WTC11 (cell line): ENCODE results near the gene CHST11. TPM values are rescaled to one million over a fixed set of nuclear protein-coding genes. Genes with fewer than 3 reads are reported as not detected.
"Not testable (repeated sequence)": the region's sequence is repeated elsewhere in the genome, so short reads cannot be mapped to it uniquely, and the experiment has no call there.

Source experiments
- ATAC-seq: fragments of 200-7000 bp; cut with Tn5 transposase; 2 replicates; pipeline ENCODE4 v1.10.0; 2021; ENCODE audit warnings: mild to moderate bottlenecking, moderate library complexity
- CTCF ChIA-PET: fragments of 300-600 bp; sonication (Branson Sonifier 250); formaldehyde crosslinking; loops from one replicate; lab custom pipeline; 2021; ENCODE audit warnings: antibody characterized with exemption; lab: Charles Lee
- POLR2A ChIA-PET: fragments of 350-600 bp; sonication (Branson Sonifier 250); formaldehyde crosslinking; loops from one replicate; lab custom pipeline; 2021; ENCODE audit warnings: antibody characterized with exemption; lab: Charles Lee
- DNase-seq: peaks from one replicate; pipeline ENCODE4 v3.0.0; 2021; ENCODE audit warnings: low spot score
- H3K27ac Mint-ChIP-seq: 2 replicates; pipeline ENCODE4 v1.8.0; 2021; ENCODE audit warnings: mixed read lengths
- H3K27me3 Mint-ChIP-seq: 2 replicates; pipeline ENCODE4 v1.8.0; 2021; ENCODE audit warnings: low read depth, mild to moderate bottlenecking, moderate library complexity, mixed read lengths
- H3K36me3 Mint-ChIP-seq: 2 replicates; pipeline ENCODE4 v1.8.0; 2021; ENCODE audit warnings: mixed read lengths
- H3K4me1 Mint-ChIP-seq: 2 replicates; pipeline ENCODE4 v1.8.0; 2022; ENCODE audit warnings: mixed read lengths
- H3K4me3 Mint-ChIP-seq: 2 replicates; pipeline ENCODE4 v1.8.0; 2021; ENCODE audit warnings: mild to moderate bottlenecking, moderate library complexity, mixed read lengths
- H3K9me3 Mint-ChIP-seq: 2 replicates; pipeline ENCODE4 v1.8.0; 2021; ENCODE audit warnings: mixed read lengths
- ATF1 ChIP-seq: sonication (generic); formaldehyde crosslinking; IDR thresholded peaks from 2 replicates; pipeline ENCODE4 v1.8.1; 2023; ENCODE audit warnings: mild to moderate bottlenecking, moderate library complexity, missing genetic modification reagents
- CBFB ChIP-seq: sonication (generic); formaldehyde crosslinking; IDR thresholded peaks from 2 replicates; pipeline ENCODE4 v1.8.1; 2022; ENCODE audit warnings: mild to moderate bottlenecking, low read depth, missing genetic modification reagents
- CREB1 ChIP-seq: sonication (generic); formaldehyde crosslinking; IDR thresholded peaks from 2 replicates; pipeline ENCODE4 v1.8.0; 2023; ENCODE audit warnings: mild to moderate bottlenecking, missing genetic modification reagents
- ELF4 ChIP-seq: sonication (generic); formaldehyde crosslinking; IDR thresholded peaks from 2 replicates; pipeline ENCODE4 v1.8.1; 2022; ENCODE audit warnings: low read depth, mild to moderate bottlenecking, moderate library complexity, missing genetic modification reagents
- ETV6 ChIP-seq: sonication (generic); formaldehyde crosslinking; IDR thresholded peaks from 2 replicates; pipeline ENCODE4 v1.8.1; 2022; ENCODE audit warnings: mild to moderate bottlenecking, missing genetic modification reagents
- GABPB1 ChIP-seq: sonication (generic); formaldehyde crosslinking; IDR thresholded peaks from 2 replicates; pipeline ENCODE4 v1.8.1; 2023; ENCODE audit warnings: mild to moderate bottlenecking, missing genetic modification reagents
- HMGA2 ChIP-seq: fragments of 250-450 bp; sonication (Bioruptor Pico); IDR thresholded peaks from 2 replicates; pipeline ENCODE4 v1.4.0; 2021; ENCODE audit warnings: mild to moderate bottlenecking, moderate library complexity
- NFATC4 ChIP-seq: fragments of 250-450 bp; sonication (Bioruptor Pico); IDR thresholded peaks from 2 replicates; pipeline ENCODE4 v1.9.0; 2021; ENCODE audit warnings: mild to moderate bottlenecking
- PRRX2 ChIP-seq: fragments of 250-450 bp; sonication (Bioruptor Pico); IDR thresholded peaks from 2 replicates; pipeline ENCODE4 v1.8.0; 2021; ENCODE audit warnings: mild to moderate bottlenecking
- RELA ChIP-seq: sonication (generic); formaldehyde crosslinking; IDR thresholded peaks from 2 replicates; pipeline ENCODE4 v1.8.1; 2022; ENCODE audit warnings: missing genetic modification reagents, mild to moderate bottlenecking, borderline replicate concordance
- RORB ChIP-seq: fragments of 250-450 bp; sonication (Bioruptor Pico); IDR thresholded peaks from 2 replicates; pipeline ENCODE4 v1.9.0; 2021; ENCODE audit warnings: mild to moderate bottlenecking
- SMAD3 ChIP-seq: sonication (generic); formaldehyde crosslinking; IDR thresholded peaks from 2 replicates; pipeline ENCODE4 v1.8.0; 2022; ENCODE audit warnings: missing genetic modification reagents, mild to moderate bottlenecking, borderline replicate concordance
- SP1 ChIP-seq: sonication (generic); formaldehyde crosslinking; conservative IDR thresholded peaks from 2 replicates; pipeline ENCODE4 v1.8.1; 2022; ENCODE audit warnings: missing genetic modification reagents
- TCF7 ChIP-seq: sonication (generic); formaldehyde crosslinking; IDR thresholded peaks from 2 replicates; pipeline ENCODE4 v1.8.0; 2022; ENCODE audit warnings: mild to moderate bottlenecking, low read depth, missing genetic modification reagents, moderate library complexity
- TEAD1 ChIP-seq: sonication (generic); formaldehyde crosslinking; IDR thresholded peaks from 2 replicates; pipeline ENCODE4 v1.8.0; 2022; ENCODE audit warnings: mild to moderate bottlenecking, missing genetic modification reagents
- TEAD4 ChIP-seq: sonication (generic); formaldehyde crosslinking; IDR thresholded peaks from 2 replicates; pipeline ENCODE4 v1.8.0; 2022; ENCODE audit warnings: mild to moderate bottlenecking, missing genetic modification reagents
- TP53 ChIP-seq: sonication (generic); formaldehyde crosslinking; IDR thresholded peaks from 2 replicates; pipeline ENCODE4 v1.8.1; 2023; ENCODE audit warnings: mild to moderate bottlenecking, missing genetic modification reagents
- ZBTB21 ChIP-seq: sonication (generic); formaldehyde crosslinking; IDR thresholded peaks from 2 replicates; pipeline ENCODE4 v1.8.1; 2023; ENCODE audit warnings: mild to moderate bottlenecking, missing genetic modification reagents, borderline replicate concordance
- ZNF232 ChIP-seq: sonication (generic); formaldehyde crosslinking; IDR thresholded peaks from 2 replicates; pipeline ENCODE4 v1.8.0; 2022; ENCODE audit warnings: mild to moderate bottlenecking, missing genetic modification reagents
- total RNA-seq: library from RNA; stranded (reverse); gene quantifications from 3 replicates; pipeline ENCODE4 v1.2.3, GENCODE V29; 2021
- TF ChIP-seq, protein P1 (sequence below): sonication (generic); formaldehyde crosslinking; IDR thresholded peaks from 2 replicates; pipeline ENCODE4 v1.8.1; 2023; ENCODE audit warnings: mild to moderate bottlenecking, missing genetic modification reagents
- TF ChIP-seq, protein P2 (sequence below): sonication (generic); formaldehyde crosslinking; IDR thresholded peaks from 2 replicates; pipeline ENCODE4 v1.8.0; 2022; ENCODE audit warnings: mild to moderate bottlenecking, missing genetic modification reagents
- TF ChIP-seq, protein P3 (sequence below): fragments of 250-450 bp; sonication (Bioruptor Pico); IDR thresholded peaks from 2 replicates; pipeline ENCODE4 v1.8.0; 2021; ENCODE audit warnings: mild to moderate bottlenecking
- TF ChIP-seq, protein P4 (sequence below): sonication (generic); formaldehyde crosslinking; IDR thresholded peaks from 2 replicates; pipeline ENCODE4 v1.8.0; 2022; ENCODE audit warnings: missing genetic modification reagents
- TF ChIP-seq, protein P5 (sequence below): sonication (generic); formaldehyde crosslinking; IDR thresholded peaks from 2 replicates; pipeline ENCODE4 v1.8.0; 2022; ENCODE audit warnings: mild to moderate bottlenecking, missing genetic modification reagents
- TF ChIP-seq, protein P6 (sequence below): fragments of 250-450 bp; sonication (Bioruptor Pico); IDR thresholded peaks from 2 replicates; pipeline ENCODE4 v1.9.0; 2021; ENCODE audit warnings: mild to moderate bottlenecking
- TF ChIP-seq, protein P7 (sequence below): sonication (generic); formaldehyde crosslinking; IDR thresholded peaks from 2 replicates; pipeline ENCODE4 v1.8.1; 2022; ENCODE audit warnings: missing genetic modification reagents, borderline replicate concordance

CHST11 gene
- total RNA-seq, 1 experiment from 2014 or later = 24.2 TPM

DNA sequence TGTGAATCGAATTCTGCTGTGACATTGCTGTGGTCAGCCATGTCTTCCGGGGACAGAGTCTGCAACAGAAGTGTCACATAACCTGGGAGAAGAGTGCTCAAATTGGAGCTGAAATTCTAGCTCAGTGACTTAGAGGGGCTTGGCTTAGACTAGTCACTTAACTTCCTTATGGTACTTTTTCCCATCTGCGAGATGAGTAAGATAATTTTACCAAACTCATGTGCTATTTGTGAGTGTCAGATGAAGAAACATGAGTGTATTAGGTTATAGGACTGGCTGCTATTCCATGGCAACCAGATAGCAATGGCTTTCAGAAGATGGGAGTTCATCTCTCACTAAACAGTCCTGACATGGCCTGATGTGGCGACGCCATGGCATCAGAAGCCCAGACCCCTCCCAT, 104.1 kb downstream of the CHST11 start (continued):
- TF ChIP-seq RELA = no peak
- TF ChIP-seq ETV6 (CRISPR knock-in tag) = no peak
- TF ChIP-seq PRRX2 = no peak
- TF ChIP-seq TEAD1 (CRISPR knock-in tag) = no peak
- TF ChIP-seq, protein P1, sequence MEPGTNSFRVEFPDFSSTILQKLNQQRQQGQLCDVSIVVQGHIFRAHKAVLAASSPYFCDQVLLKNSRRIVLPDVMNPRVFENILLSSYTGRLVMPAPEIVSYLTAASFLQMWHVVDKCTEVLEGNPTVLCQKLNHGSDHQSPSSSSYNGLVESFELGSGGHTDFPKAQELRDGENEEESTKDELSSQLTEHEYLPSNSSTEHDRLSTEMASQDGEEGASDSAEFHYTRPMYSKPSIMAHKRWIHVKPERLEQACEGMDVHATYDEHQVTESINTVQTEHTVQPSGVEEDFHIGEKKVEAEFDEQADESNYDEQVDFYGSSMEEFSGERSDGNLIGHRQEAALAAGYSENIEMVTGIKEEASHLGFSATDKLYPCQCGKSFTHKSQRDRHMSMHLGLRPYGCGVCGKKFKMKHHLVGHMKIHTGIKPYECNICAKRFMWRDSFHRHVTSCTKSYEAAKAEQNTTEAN (CRISPR knock-in tag) = no peak
- no peak for TF ChIP-seq CBFB
- no peak for TF ChIP-seq CREB1 (CRISPR knock-in tag)
- TF ChIP-seq, protein P2, sequence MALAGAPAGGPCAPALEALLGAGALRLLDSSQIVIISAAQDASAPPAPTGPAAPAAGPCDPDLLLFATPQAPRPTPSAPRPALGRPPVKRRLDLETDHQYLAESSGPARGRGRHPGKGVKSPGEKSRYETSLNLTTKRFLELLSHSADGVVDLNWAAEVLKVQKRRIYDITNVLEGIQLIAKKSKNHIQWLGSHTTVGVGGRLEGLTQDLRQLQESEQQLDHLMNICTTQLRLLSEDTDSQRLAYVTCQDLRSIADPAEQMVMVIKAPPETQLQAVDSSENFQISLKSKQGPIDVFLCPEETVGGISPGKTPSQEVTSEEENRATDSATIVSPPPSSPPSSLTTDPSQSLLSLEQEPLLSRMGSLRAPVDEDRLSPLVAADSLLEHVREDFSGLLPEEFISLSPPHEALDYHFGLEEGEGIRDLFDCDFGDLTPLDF (CRISPR knock-in tag) = no peak

DNA sequence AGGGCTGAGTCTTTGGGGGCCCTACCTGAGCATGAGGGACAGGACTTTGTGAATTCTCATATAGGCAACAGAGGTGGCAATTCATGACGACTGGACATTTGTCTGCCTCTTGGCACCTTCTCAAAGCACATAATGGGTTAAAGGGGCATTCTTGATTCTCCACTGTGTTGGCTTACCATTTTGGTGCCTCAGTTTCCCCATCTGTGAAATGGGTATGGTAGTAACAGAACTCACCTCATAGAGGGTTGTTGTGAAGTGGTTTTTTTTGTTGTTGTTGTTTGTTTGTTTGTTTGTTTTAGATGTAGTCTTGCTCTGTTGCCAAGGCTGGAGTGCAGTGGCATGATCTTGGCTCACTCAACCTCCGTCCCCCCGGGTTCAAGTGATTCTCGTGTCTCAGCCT, 106.0 kb downstream of the CHST11 start:
- H3K27ac Mint-ChIP-seq = no peak overlapping the region
- no peak for ATAC-seq
- H3K27me3 Mint-ChIP-seq = no peaks in the 10 kb centered on the region
- H3K4me3 Mint-ChIP-seq = no peak overlapping the region
- CTCF ChIA-PET = interaction anchor here (2.0 kb wide), 1 partner anchor 181 kb away, joined by 5 read pairs; no protein-coding TSS in a partner anchor
- POLR2A ChIA-PET = no interaction called here
- H3K9me3 Mint-ChIP-seq = peaks cover 15% of the 10 kb centered on the region
- no peak for TF ChIP-seq CBFB
- TF ChIP-seq SMAD3 = no peak
- no peak for TF ChIP-seq ATF1 (CRISPR knock-in tag)
- TF ChIP-seq, protein P3, sequence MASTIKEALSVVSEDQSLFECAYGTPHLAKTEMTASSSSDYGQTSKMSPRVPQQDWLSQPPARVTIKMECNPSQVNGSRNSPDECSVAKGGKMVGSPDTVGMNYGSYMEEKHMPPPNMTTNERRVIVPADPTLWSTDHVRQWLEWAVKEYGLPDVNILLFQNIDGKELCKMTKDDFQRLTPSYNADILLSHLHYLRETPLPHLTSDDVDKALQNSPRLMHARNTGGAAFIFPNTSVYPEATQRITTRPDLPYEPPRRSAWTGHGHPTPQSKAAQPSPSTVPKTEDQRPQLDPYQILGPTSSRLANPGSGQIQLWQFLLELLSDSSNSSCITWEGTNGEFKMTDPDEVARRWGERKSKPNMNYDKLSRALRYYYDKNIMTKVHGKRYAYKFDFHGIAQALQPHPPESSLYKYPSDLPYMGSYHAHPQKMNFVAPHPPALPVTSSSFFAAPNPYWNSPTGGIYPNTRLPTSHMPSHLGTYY = no peak
- TF ChIP-seq, protein P4, sequence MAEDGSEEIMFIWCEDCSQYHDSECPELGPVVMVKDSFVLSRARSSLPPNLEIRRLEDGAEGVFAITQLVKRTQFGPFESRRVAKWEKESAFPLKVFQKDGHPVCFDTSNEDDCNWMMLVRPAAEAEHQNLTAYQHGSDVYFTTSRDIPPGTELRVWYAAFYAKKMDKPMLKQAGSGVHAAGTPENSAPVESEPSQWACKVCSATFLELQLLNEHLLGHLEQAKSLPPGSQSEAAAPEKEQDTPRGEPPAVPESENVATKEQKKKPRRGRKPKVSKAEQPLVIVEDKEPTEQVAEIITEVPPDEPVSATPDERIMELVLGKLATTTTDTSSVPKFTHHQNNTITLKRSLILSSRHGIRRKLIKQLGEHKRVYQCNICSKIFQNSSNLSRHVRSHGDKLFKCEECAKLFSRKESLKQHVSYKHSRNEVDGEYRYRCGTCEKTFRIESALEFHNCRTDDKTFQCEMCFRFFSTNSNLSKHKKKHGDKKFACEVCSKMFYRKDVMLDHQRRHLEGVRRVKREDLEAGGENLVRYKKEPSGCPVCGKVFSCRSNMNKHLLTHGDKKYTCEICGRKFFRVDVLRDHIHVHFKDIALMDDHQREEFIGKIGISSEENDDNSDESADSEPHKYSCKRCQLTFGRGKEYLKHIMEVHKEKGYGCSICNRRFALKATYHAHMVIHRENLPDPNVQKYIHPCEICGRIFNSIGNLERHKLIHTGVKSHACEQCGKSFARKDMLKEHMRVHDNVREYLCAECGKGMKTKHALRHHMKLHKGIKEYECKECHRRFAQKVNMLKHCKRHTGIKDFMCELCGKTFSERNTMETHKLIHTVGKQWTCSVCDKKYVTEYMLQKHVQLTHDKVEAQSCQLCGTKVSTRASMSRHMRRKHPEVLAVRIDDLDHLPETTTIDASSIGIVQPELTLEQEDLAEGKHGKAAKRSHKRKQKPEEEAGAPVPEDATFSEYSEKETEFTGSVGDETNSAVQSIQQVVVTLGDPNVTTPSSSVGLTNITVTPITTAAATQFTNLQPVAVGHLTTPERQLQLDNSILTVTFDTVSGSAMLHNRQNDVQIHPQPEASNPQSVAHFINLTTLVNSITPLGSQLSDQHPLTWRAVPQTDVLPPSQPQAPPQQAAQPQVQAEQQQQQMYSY (CRISPR knock-in tag) = no peak
- TF ChIP-seq, protein P5, sequence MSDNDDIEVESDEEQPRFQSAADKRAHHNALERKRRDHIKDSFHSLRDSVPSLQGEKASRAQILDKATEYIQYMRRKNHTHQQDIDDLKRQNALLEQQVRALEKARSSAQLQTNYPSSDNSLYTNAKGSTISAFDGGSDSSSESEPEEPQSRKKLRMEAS (CRISPR knock-in tag) = no peak
- no peak for TF ChIP-seq NFATC4 (CRISPR knock-in tag)
- TF ChIP-seq ZNF232 (CRISPR knock-in tag) = no peak
- no peak for TF ChIP-seq ELF4 (CRISPR knock-in tag)
- TF ChIP-seq TP53 (CRISPR knock-in tag) = no peak
- no peak for TF ChIP-seq HMGA2 (CRISPR knock-in tag)
- TF ChIP-seq RORB = no peak
- TF ChIP-seq TEAD4 = no peak
- TF ChIP-seq ZBTB21 = no peak
- TF ChIP-seq, protein P6, sequence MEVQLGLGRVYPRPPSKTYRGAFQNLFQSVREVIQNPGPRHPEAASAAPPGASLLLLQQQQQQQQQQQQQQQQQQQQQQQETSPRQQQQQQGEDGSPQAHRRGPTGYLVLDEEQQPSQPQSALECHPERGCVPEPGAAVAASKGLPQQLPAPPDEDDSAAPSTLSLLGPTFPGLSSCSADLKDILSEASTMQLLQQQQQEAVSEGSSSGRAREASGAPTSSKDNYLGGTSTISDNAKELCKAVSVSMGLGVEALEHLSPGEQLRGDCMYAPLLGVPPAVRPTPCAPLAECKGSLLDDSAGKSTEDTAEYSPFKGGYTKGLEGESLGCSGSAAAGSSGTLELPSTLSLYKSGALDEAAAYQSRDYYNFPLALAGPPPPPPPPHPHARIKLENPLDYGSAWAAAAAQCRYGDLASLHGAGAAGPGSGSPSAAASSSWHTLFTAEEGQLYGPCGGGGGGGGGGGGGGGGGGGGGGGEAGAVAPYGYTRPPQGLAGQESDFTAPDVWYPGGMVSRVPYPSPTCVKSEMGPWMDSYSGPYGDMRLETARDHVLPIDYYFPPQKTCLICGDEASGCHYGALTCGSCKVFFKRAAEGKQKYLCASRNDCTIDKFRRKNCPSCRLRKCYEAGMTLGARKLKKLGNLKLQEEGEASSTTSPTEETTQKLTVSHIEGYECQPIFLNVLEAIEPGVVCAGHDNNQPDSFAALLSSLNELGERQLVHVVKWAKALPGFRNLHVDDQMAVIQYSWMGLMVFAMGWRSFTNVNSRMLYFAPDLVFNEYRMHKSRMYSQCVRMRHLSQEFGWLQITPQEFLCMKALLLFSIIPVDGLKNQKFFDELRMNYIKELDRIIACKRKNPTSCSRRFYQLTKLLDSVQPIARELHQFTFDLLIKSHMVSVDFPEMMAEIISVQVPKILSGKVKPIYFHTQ (CRISPR knock-in tag) = no peak
- TF ChIP-seq GABPB1 (CRISPR knock-in tag) = no peak
- no peak for TF ChIP-seq SP1
- no peak for TF ChIP-seq TCF7 (CRISPR knock-in tag)
- TF ChIP-seq, protein P7, sequence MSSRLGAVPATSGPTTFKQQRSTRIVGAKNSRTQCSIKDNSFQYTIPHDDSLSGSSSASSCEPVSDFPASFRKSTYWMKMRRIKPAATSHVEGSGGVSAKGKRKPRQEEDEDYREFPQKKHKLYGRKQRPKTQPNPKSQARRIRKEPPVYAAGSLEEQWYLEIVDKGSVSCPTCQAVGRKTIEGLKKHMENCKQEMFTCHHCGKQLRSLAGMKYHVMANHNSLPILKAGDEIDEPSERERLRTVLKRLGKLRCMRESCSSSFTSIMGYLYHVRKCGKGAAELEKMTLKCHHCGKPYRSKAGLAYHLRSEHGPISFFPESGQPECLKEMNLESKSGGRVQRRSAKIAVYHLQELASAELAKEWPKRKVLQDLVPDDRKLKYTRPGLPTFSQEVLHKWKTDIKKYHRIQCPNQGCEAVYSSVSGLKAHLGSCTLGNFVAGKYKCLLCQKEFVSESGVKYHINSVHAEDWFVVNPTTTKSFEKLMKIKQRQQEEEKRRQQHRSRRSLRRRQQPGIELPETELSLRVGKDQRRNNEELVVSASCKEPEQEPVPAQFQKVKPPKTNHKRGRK = no peak
- peaks cover 9% of the 10 kb centered on the region for H3K36me3 Mint-ChIP-seq
- peaks cover 6% of the 10 kb centered on the region; the same call in 1 of the 2 replicates for H3K4me1 Mint-ChIP-seq
- no peak for DNase-seq

DNA sequence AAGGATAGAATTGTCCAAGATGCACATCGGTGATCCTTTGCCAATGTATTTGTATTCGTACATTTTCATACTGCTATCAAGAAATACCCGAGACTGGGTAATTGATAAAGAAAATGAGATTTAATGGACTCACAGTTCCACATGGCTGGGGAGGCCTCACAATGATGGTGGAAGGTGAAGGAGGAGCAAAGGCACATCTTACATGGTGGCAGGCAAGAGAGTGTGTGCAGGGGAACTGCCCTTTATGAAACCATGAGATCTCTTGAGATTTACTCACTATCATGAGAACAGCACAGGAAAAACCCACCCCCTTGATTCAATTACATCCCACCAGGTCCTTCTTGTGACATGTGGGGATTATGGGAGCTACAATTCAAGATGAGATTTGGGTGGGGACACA, 107.9 kb downstream of the CHST11 start:
- DNase-seq, H3K27me3 Mint-ChIP-seq, ATAC-seq, H3K4me1 Mint-ChIP-seq, H3K4me3 Mint-ChIP-seq, POLR2A ChIA-PET, H3K36me3 Mint-ChIP-seq, H3K27ac Mint-ChIP-seq: not testable (repeated sequence)
- peaks cover 15% of the 10 kb centered on the region for H3K9me3 Mint-ChIP-seq
- CTCF ChIA-PET = interaction anchor here (0.6 kb wide), 2 partner anchors 67 to 183 kb away, joined by 3 to 4 read pairs; no protein-coding TSS in a partner anchor
